Heart right ventricle (tissue), 16 donors: Measurements from ENCODE around the gene FAM110A. TPM values are rescaled to one million over a fixed set of nuclear protein-coding genes. Genes with fewer than 3 reads are reported as not detected.
A peak's percentile ranks its signal among the peaks of the same experiment; 100 is the strongest.
"Not testable (repeated sequence)": the region's sequence is repeated elsewhere in the genome, so short reads cannot be mapped to it uniquely, and the experiment has no call there.

Source experiments
- ATAC-seq, 8 donors: fragments of 200-7000 bp; cut with Tn5 transposase; one replicate each; pipeline ENCODE4 v1.9.1; 2020; ENCODE audit warnings: mild to moderate bottlenecking in 8 of 8, moderate library complexity in 8 of 8, moderate number of reproducible peaks in 1 of 8
- DNase-seq, 2 donors: peaks; one replicate each; pipeline ENCODE4 v3.0.0-alpha.2; 2020
- H3K27ac ChIP-seq, 10 donors: fragments of 200-600 bp; sonication (generic) in 2 of 10; one replicate each; pipeline versions ENCODE4 v1.5.0 to v1.8.0; 2020 to 2022; ENCODE audit warnings: mild to moderate bottlenecking in 3 of 10
- H3K27me3 ChIP-seq, 7 donors: fragments of 200-600 bp; one replicate each; pipeline ENCODE4 v1.8.0; 2021 to 2022; ENCODE audit warnings: mild to moderate bottlenecking in 2 of 7
- H3K36me3 ChIP-seq, 9 donors: fragments of 200-600 bp; sonication (generic) in 1 of 9; one replicate each; pipeline versions ENCODE4 v1.5.0 to v1.8.0; 2020 to 2022; ENCODE audit warnings: mild to moderate bottlenecking in 2 of 9
- H3K4me1 ChIP-seq, 9 donors: fragments of 200-600 bp; sonication (generic) in 1 of 9; one replicate each; pipeline versions ENCODE4 v1.5.0 to v1.8.0; 2020 to 2022; ENCODE audit warnings: mild to moderate bottlenecking in 4 of 9
- H3K4me3 ChIP-seq, 10 donors: fragments of 200-600 bp; sonication (generic) in 2 of 10; one replicate each; pipeline versions ENCODE4 v1.5.0 to v1.8.0; 2020 to 2022; ENCODE audit warnings: mild to moderate bottlenecking in 7 of 10, moderate library complexity in 2 of 10
- H3K9me3 ChIP-seq, 11 donors: fragments of 200-600 bp in 10 of 11; sonication (generic) in 2 of 11; one replicate each; pipeline versions ENCODE4 v1.5.0 to v1.8.0; 2013 to 2022; ENCODE audit warnings: mild to moderate bottlenecking in 2 of 11, control low read depth in 1 of 11, moderate library complexity in 1 of 11
- CTCF ChIP-seq, 9 donors: fragments of 200-600 bp; sonication (generic) in 2 of 9; IDR thresholded peaks; one replicate each; pipeline versions ENCODE4 v1.5.0 to v1.8.0; 2021 to 2022; ENCODE audit warnings: antibody characterized with exemption in 9 of 9, mild to moderate bottlenecking in 5 of 9, moderate library complexity in 1 of 9
- WGBS, 2 donors: extraction: QIAGEN DNeasy Blood & Tissue Kit; methylation state at CpG; one replicate each; pipeline ENCODE4 v1.1.7; 2013; ENCODE audit warnings: inconsistent platforms in 1 of 2; 5-methylcytosine and 5-hydroxymethylcytosine counted together
- intact Hi-C, 10 donors: fragments of 100-400 bp; cut with DNase I; formaldehyde crosslinking; loops; one replicate each; pipeline versions ENCODE4 v1.11.1 to v1.14.2; 2022
- polyA plus RNA-seq, 2 donors: library from polyadenylated mRNA; stranded (reverse); fragments of 200-250 nt; gene quantifications; one replicate each; pipeline ENCODE4 v1.2.3, GENCODE V29; 2013
- total RNA-seq, 10 donors: library from RNA; stranded (reverse); fragmentation: NEBNext Ultra II Directional in 3 of 10; extraction: Animal tissue kit (Norgen Biotek cat#: 25700) in 3 of 10; gene quantifications; one replicate each; pipeline versions ENCODE4 v1.2.1 to v1.2.4, GENCODE V29; 2021 to 2023
- donor health status: Arrhythmogenic right ventricular cardiomyopathy.
- donor health status: ischemic (EF 13 %, LVEDD 7.1; RV severe dilation, severe dysfunction).
- donor health status: healthy with polysubstance abuse.
- donor health status: DM: no; HTN: yes; CAD: no.
- donor health status: DM: no; HTN: no; CAD: no.
- donor health status: ischemic (EF 25% LVEDD 6.9; RV normal size, moderate dysfunction).
- donor health status: ischemic (EF 25% LVEDD 5.7; RV mildly dilated, moderate dysfunction).
- donor health status: healthy.
- donor health status: DM: yes; HTN: yes; CAD: no.
- donor health status: Ischemic cardiomyopathy.
- donor health status: ischemic (EF 35%, LVEDD 5.7; RV mildly dilated, moderate dysfunction).
- donor health status: nonischemic (EF 11% LVEDD 7.7; RV severe dilation, severe dysfunction).
- donor health status: DM: yes; HTN: yes; CAD: no.
- donor health status: PGD.
- donor health status: ischemic (EF 29% LVEDD 5.4; RV normal size, mild dysfunction).
- donor health status: nonischemic (EF 23%, LVEDD 6.1; RV moderate dilation, normal function).

Gene FAM110A
- total and polyA plus RNA-seq, 12 donors: 0.99 to 5.9 (median 2.1) TPM

- Histone ChIP-seq H3K4me3 (no peak overlapping the region), H3K27ac (no peak overlapping the region), H3K27me3 (peaks cover 0 to 18% (median 0%) of the 10 kb centered on the region in 7 donors), H3K4me1 (peaks cover 0 to 24% (median 13%) of the 10 kb centered on the region in 9 donors), H3K36me3 (no peaks in the 10 kb centered on the region), H3K9me3 (no peaks in the 10 kb centered on the region)
- no peak for TF ChIP-seq CTCF (IDR thresholded peaks at IDR 0.05)
- WGBS, 2 donors: 44 to 47% methylated on average over 6 of the region's 6 CpGs
- intact Hi-C loops: no loop called here
- ATAC-seq: peak; percentile 17 to 95 (median 76)
- DNase-seq: peak; percentile 18 to 74
Measured at GRCh38 chr20:891058-891705, 57.7 kb downstream of the FAM110A start.

DNA sequence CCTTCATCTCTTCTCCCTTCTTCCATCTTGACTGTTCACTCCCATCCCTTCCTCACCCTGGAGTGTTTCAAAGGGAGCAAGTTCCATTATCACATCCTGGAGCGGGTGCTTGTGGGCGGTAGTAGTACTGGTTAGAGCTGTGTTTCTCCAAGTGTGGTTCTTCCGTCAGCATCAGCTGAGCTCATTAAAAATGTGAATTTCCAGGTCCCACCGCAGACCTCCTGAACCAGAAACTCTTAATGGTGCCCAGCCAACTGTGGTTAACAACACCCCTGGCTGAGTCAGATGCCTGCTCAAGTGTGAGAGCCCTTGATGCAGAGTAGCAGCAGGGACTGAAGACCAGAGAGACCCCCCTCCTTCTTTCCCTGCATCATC, 58.2 kb downstream of the FAM110A start:
- Histone ChIP-seq H3K4me1 (peaks cover 0 to 24% (median 13%) of the 10 kb centered on the region in 9 donors), H3K9me3 (no peaks in the 10 kb centered on the region), H3K36me3 (no peaks in the 10 kb centered on the region), H3K4me3 (no peak overlapping the region), H3K27ac (no peak overlapping the region), H3K27me3 (peaks cover 0 to 14% (median 0%) of the 10 kb centered on the region in 7 donors)
- no peak for DNase-seq
- ATAC-seq: no peak
- intact Hi-C loops: no loop called here
- TF ChIP-seq CTCF (IDR thresholded peaks at IDR 0.05): no peak
- WGBS, 2 donors: 70 to 77% methylated on average over 4 of the region's 4 CpGs

DNA sequence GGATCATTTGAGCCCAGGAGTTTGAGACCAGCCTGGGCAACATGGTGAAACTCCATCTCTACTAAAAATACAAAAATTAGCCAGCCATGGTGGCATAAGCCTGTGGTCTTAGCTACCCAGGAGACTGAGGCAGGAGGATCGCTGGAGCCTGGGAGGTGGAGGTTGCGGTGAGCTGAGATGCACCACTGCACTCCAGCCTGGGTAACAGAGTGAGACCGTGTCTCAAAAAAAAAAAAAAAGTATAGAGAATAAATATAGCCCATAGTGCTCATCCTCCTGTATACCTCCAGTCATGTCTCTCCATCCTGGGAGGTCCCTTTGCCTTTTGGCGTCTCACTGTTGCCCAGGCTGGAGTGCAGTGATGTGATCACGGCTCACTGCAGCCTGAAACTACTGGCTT, 58.9 kb downstream of the FAM110A start:
- WGBS, 2 donors: 69 to 89% methylated on average over 5 of the region's 5 CpGs
- H3K27me3 ChIP-seq: peaks cover 0 to 14% (median 0%) of the 10 kb centered on the region in 7 donors
- H3K4me3 ChIP-seq, DNase-seq, H3K9me3 ChIP-seq, H3K36me3 ChIP-seq, H3K27ac ChIP-seq, ATAC-seq, intact Hi-C loops: not testable (repeated sequence)
- peaks cover 0 to 24% (median 13%) of the 10 kb centered on the region in 9 donors for H3K4me1 ChIP-seq

Other genes with a start within 250 kb of the FAM110A start
- gene TCF15, start 223.4 kb upstream of the FAM110A start, total RNA-seq: 10 to 100 TPM in 3 of 10 donors, 1 to 10 TPM in 7; 4.6 to 20.5 (median 7.9) TPM
- 10 to 100 TPM; 12.8 to 41.0 TPM for gene TCF15, start 223.4 kb upstream of the FAM110A start, polyA plus RNA-seq
- 10 to 100 TPM; 21.4 to 42.0 (median 30.9) TPM for gene SRXN1, start 180.5 kb upstream of the FAM110A start, total RNA-seq
- 10 to 100 TPM; 11.9 to 32.8 TPM for gene SRXN1, start 180.5 kb upstream of the FAM110A start, polyA plus RNA-seq
- not detected for gene SCRT2, start 157.9 kb upstream of the FAM110A start, total RNA-seq
- not detected for gene SCRT2, start 157.9 kb upstream of the FAM110A start, polyA plus RNA-seq
- 1 to 10 TPM; 1.5 to 5.7 (median 2.6) TPM for gene SLC52A3, start 65.2 kb upstream of the FAM110A start, total RNA-seq
- gene SLC52A3, start 65.2 kb upstream of the FAM110A start, polyA plus RNA-seq: 1 to 10 TPM; 2.8 to 3.6 TPM
- gene ANGPT4, start 82.6 kb downstream of the FAM110A start, total RNA-seq: under 1 TPM in 2 of 10 donors, not detected in 8; 0.05 to 0.44 TPM
- gene ANGPT4, start 82.6 kb downstream of the FAM110A start, polyA plus RNA-seq: under 1 TPM; 0.14 to 0.37 TPM
- gene RSPO4, start 168.6 kb downstream of the FAM110A start, total RNA-seq: under 1 TPM in 1 of 10 donors, not detected in 9; 0.61 TPM
- under 1 TPM in 1 of 2 donors, not detected in 1; 0.07 TPM for gene RSPO4, start 168.6 kb downstream of the FAM110A start, polyA plus RNA-seq